HG03378 (cell line): ENCODE data around the gene WASHC3.
"Not testable (repeated sequence)": the region's sequence is repeated elsewhere in the genome, so short reads cannot be mapped to it uniquely, and the experiment has no call there.

Experiments used
- ATAC-seq: cut with Tn5 transposase; IDR thresholded peaks from one replicate; pipeline ENCODE4 v1.9.1; 2021; ENCODE audit warnings: mild to moderate bottlenecking, moderate library complexity; ENCODE audit not compliant: unreplicated experiment

WASHC3 gene

GRCh38 chr12:102061560-102062418 lies at the start of gene WASHC3:
Gene WASHC3, minus strand, starts transcription at chr12:102061991. Its CDS starts 29 bp downstream, at chr12:102061962.
- ATAC-seq = peak; percentile 91

- ATAC-seq = no peak
Measured at GRCh38 chr12:102110782-102111181, 49.0 kb upstream of the WASHC3 start.

GRCh38 chr12:102107970-102108369 lies 46.2 kb upstream of the WASHC3 start:
- ATAC-seq = no peak

- no peak for ATAC-seq
Measured at GRCh38 chr12:102106905-102107304, 45.1 kb upstream of the WASHC3 start.

GRCh38 chr12:102096855-102097254 lies 35.1 kb upstream of the WASHC3 start:
- no peak for ATAC-seq

- ATAC-seq = no peak
Measured at GRCh38 chr12:102095677-102096263, 34.0 kb upstream of the WASHC3 start.

- no peak for ATAC-seq
Measured at GRCh38 chr12:102093319-102093718, 31.5 kb upstream of the WASHC3 start.

GRCh38 chr12:102089228-102089835 lies 27.5 kb upstream of the WASHC3 start:
- ATAC-seq = not testable (repeated sequence)

GRCh38 chr12:102080842-102081241 lies 19.1 kb upstream of the WASHC3 start:
- no peak for ATAC-seq

GRCh38 chr12:102072092-102072491 lies 10.3 kb upstream of the WASHC3 start:
- ATAC-seq = not testable (repeated sequence)

- ATAC-seq = no peak
Measured at GRCh38 chr12:102069707-102070106, 7.9 kb upstream of the WASHC3 start.

GRCh38 chr12:102067574-102068258 lies 5.9 kb upstream of the WASHC3 start:
- ATAC-seq = no peak

GRCh38 chr12:102064476-102064875 lies 2.7 kb upstream of the WASHC3 start:
- no peak for ATAC-seq

- ATAC-seq = no peak
Measured at GRCh38 chr12:102063069-102063468, 1.3 kb upstream of the WASHC3 start.

GRCh38 chr12:102062419-102062806 lies 622 bp upstream of the WASHC3 start:
- no peak for ATAC-seq

GRCh38 chr12:102061096-102061559 lies 663 bp downstream of the WASHC3 start:
- peak; percentile 40 for ATAC-seq

- ATAC-seq = no peak
Measured at GRCh38 chr12:102059343-102059742, 2.4 kb downstream of the WASHC3 start.

GRCh38 chr12:102054345-102054744 lies 7.4 kb downstream of the WASHC3 start:
- no peak for ATAC-seq

GRCh38 chr12:102053062-102053349 lies 8.8 kb downstream of the WASHC3 start:
- no peak for ATAC-seq

GRCh38 chr12:102052192-102053061 lies 9.4 kb downstream of the WASHC3 start:
- no peak for ATAC-seq
